Measurements from ENCODE around the gene FAM234B. TPM values are rescaled to one million over a fixed set of nuclear protein-coding genes. Genes with fewer than 3 reads are reported as not detected.

The FAM234B gene
- total and polyA plus RNA-seq, 11 donors, result 1.2 to 3.5 (median 2.5) TPM

DNA sequence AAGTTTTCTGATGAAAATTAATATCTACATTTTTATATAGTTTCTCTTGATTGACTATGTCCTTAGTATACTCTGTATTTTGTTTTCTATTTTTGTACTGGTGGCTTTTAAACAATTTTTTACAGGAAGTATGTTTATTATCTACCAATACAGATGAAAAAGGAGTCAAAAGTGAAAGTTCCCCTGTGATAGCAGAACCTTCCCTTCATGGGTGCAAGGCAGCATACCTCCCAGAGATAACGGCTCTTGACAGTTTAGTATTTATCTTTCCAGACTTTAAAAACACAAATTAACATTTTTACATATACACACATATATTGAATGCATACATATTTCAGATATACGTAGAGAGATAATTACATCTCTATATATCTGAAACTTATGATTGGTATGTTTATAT is 17.1 kb upstream of the FAM234B start:
- ATAC-seq (no peak), DNase-seq (no peak)
- TF ChIP-seq CTCF (IDR thresholded peaks at IDR 0.05) (no peak), POLR2A (IDR thresholded peaks at IDR 0.05) (no peak)
- Histone ChIP-seq H3K4me1 (peaks cover 0 to 14% (median 0%) of the 10 kb centered on the region in 12 donors), H3K27me3 (no peaks in the 10 kb centered on the region), H3K27ac (no peak overlapping the region), H3K9me3 (no peaks in the 10 kb centered on the region), H3K4me3 (no peak overlapping the region), H3K36me3 (no peaks in the 10 kb centered on the region)
- intact Hi-C loops (cut with DNase I), result loop anchor here in 1 of 10 donors (10.0 kb wide), 1 partner anchor 208 kb away; no protein-coding TSS in a partner anchor
- WGBS, 4 donors, result 72 to 76% (median 76%) methylated on average over 2 of the region's 2 CpGs

GRCh38 chr12:13027508-13027907 is 16.7 kb upstream of the FAM234B start:
- H3K4me3 ChIP-seq, result no peak overlapping the region
- no peaks in the 10 kb centered on the region for H3K36me3 ChIP-seq
- DNase-seq, result no peak
- no peaks in the 10 kb centered on the region for H3K27me3 ChIP-seq
- no peak for TF ChIP-seq CTCF (IDR thresholded peaks at IDR 0.05)
- no peak for TF ChIP-seq POLR2A (IDR thresholded peaks at IDR 0.05)
- no peak for ATAC-seq
- H3K27ac ChIP-seq, result no peak overlapping the region
- no peaks in the 10 kb centered on the region for H3K9me3 ChIP-seq
- peaks cover 0 to 14% (median 0%) of the 10 kb centered on the region in 12 donors for H3K4me1 ChIP-seq
- intact Hi-C loops (cut with DNase I), result loop anchor here in 1 of 10 donors (10.0 kb wide), 1 partner anchor 207 kb away; no protein-coding TSS in a partner anchor

- ATAC-seq (no peak), DNase-seq (no peak)
- Histone ChIP-seq H3K4me1 (peaks cover 0 to 17% (median 0%) of the 10 kb centered on the region in 12 donors), H3K4me3 (no peak overlapping the region), H3K27me3 (no peaks in the 10 kb centered on the region), H3K9me3 (no peaks in the 10 kb centered on the region), H3K36me3 (no peaks in the 10 kb centered on the region), H3K27ac (no peak overlapping the region)
- 57 to 67% (median 59%) methylated on average over 4 of the region's 4 CpGs for WGBS, 4 donors
- TF ChIP-seq POLR2A (IDR thresholded peaks at IDR 0.05), result no peak
- no peak for TF ChIP-seq CTCF (IDR thresholded peaks at IDR 0.05)
- intact Hi-C loops (cut with DNase I), result loop anchor here in 1 of 10 donors (10.0 kb wide), 1 partner anchor 206 kb away; no protein-coding TSS in a partner anchor
Measured at GRCh38 chr12:13028825-13029570, 15.2 kb upstream of the FAM234B start.

- 86 to 91% (median 88%) methylated on average over 9 of the region's 9 CpGs for WGBS, 4 donors
- DNase-seq, result no peak
- Histone ChIP-seq H3K4me3 (no peak overlapping the region), H3K36me3 (no peaks in the 10 kb centered on the region), H3K9me3 (no peaks in the 10 kb centered on the region), H3K27me3 (no peaks in the 10 kb centered on the region), H3K4me1 (peaks cover 0 to 8% (median 0%) of the 10 kb centered on the region in 12 donors), H3K27ac (no peak overlapping the region)
- ATAC-seq, result no peak
- TF ChIP-seq POLR2A (IDR thresholded peaks at IDR 0.05), result no peak
- no peak for TF ChIP-seq CTCF (IDR thresholded peaks at IDR 0.05)
- intact Hi-C loops (cut with DNase I), result no loop called here
Measured at GRCh38 chr12:13030541-13031291, 13.5 kb upstream of the FAM234B start.
